SK-N-MC (cell line): ENCODE results near the gene C10orf143.

ENCODE experiments used
- EZH2 ChIP-seq: fragments of 200-600 bp; sonication (generic); IDR thresholded peaks from one replicate; pipeline ENCODE4 v1.6.1; 2017; ENCODE audit warnings: antibody characterized with exemption
- FOXP2 ChIP-seq: optimal IDR thresholded peaks from 2 replicates; pipeline ENCODE3; 2011; ENCODE audit warnings: mild to moderate bottlenecking, moderate library complexity; ENCODE audit not compliant: insufficient read depth; ENCODE audit errors: extremely low read length, control extremely low read depth
- POLR2AphosphoS5 ChIP-seq: IDR thresholded peaks from 2 replicates; pipeline ENCODE4 v1.6.1; 2012; ENCODE audit warnings: mild to moderate bottlenecking, low read depth, low read length, borderline replicate concordance

DNA sequence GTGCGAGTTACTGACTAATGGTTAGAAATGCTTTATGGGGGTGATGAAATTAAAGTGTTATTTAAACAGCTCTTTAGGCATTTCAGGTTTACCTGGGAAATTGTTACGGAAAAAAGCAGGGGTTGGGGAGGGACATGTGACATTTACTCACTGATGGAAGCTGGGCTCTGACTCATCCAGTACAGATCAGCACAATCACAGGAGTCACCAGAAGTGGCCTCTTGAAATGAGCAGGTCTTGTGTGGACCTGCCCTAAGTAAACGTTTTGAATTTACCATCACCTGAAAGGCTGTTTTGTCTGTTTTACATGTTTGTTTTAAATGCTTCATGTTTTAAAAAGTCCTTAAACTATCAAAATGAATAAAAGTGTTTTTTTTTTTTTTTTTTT, 27.8 kb upstream of the C10orf143 start:
- TF ChIP-seq EZH2, result no peak
- no peak for TF ChIP-seq POLR2AphosphoS5
- no peak for TF ChIP-seq FOXP2
